ENCODE data around the gene CXCL11.
"Not testable (repeated sequence)": the region's sequence is repeated elsewhere in the genome, so short reads cannot be mapped to it uniquely, and the experiment has no call there.

The CXCL11 gene

DNA sequence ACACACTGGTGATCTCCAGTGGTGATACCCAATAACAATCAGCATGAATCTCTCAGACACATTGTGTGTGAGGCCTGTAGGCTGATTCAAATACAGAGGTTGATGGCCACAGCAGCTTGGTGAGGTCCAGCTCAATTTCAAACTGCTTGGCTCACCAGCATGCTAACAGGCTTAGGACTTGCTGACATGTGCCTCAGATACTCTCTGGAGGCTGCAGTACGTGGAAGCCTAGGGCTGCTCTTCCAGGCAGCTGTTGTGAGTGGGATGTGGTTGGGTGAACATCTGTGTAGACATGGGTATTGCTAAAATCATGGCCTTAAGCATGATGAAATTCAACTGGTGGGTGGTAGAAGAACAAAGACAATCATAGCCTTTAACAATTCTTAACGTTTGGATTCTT lies 32.8 kb downstream of the CXCL11 start:
- TF ChIP-seq, protein P1, sequence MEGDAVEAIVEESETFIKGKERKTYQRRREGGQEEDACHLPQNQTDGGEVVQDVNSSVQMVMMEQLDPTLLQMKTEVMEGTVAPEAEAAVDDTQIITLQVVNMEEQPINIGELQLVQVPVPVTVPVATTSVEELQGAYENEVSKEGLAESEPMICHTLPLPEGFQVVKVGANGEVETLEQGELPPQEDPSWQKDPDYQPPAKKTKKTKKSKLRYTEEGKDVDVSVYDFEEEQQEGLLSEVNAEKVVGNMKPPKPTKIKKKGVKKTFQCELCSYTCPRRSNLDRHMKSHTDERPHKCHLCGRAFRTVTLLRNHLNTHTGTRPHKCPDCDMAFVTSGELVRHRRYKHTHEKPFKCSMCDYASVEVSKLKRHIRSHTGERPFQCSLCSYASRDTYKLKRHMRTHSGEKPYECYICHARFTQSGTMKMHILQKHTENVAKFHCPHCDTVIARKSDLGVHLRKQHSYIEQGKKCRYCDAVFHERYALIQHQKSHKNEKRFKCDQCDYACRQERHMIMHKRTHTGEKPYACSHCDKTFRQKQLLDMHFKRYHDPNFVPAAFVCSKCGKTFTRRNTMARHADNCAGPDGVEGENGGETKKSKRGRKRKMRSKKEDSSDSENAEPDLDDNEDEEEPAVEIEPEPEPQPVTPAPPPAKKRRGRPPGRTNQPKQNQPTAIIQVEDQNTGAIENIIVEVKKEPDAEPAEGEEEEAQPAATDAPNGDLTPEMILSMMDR (IDR thresholded peaks at IDR 0.05; ENCODE audit: control insufficient read depth, insufficient read depth, low read depth, low read length, missing control alignments), result no peak
- no peak overlapping the region for H3K4me3 ChIP-seq (ENCODE audit: control insufficient read depth, low read depth, low read length)
- DNase-seq (ENCODE audit: low read depth), result no peak

DNA sequence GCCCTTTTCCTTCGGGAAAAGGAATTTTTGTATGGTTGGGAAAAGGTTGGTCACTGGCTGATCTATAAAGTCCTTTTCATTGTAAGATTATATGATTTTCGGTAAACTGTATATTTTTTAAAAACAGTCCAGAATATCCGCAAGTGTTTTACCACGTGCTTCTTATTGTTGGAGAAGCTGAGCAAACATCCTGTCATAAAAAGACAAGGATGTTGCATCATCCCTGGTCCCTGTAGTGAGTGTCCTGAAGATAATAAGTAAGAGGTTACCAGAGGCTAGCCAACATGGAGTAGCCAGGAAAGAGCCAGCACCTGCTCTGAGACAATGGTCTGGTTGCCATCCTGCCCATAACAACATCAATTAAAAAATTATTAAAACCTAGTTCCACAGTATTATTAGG lies 33.7 kb downstream of the CXCL11 start:
- DNase-seq (ENCODE audit: low read depth), result no peak
- TF ChIP-seq, protein P1 (IDR thresholded peaks at IDR 0.05; ENCODE audit: control insufficient read depth, insufficient read depth, low read depth, low read length, missing control alignments), result no peak

DNA sequence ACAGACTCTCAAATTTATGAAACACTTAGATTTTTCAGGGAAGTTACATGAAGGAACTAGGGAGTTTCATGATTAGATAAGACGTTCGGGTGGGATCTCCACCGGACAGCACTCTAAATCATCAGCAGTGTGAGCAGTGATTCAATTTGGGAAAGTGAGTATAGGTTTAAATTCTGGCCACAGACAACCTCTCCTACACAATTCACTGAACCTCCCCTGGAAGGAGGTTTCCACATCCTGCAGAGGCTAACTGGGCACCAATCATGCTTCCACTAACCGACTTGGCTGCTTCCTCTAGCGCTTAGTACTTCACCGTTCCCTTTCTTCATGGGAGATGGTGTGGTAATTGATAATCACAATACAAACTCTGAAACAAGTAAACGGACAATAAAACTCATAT lies 34.2 kb downstream of the CXCL11 start:
- TF ChIP-seq, protein P1 (IDR thresholded peaks at IDR 0.05; ENCODE audit: control insufficient read depth, insufficient read depth, low read depth, low read length, missing control alignments), result no peak
- no peak overlapping the region for H3K4me3 ChIP-seq (ENCODE audit: control insufficient read depth, low read depth, low read length)
- no peak for DNase-seq (ENCODE audit: low read depth)

More for the DNA sequence above, 33.7 kb downstream of the CXCL11 start:
- H3K4me3 ChIP-seq (ENCODE audit: control insufficient read depth, low read depth, low read length), result no peak overlapping the region

DNA sequence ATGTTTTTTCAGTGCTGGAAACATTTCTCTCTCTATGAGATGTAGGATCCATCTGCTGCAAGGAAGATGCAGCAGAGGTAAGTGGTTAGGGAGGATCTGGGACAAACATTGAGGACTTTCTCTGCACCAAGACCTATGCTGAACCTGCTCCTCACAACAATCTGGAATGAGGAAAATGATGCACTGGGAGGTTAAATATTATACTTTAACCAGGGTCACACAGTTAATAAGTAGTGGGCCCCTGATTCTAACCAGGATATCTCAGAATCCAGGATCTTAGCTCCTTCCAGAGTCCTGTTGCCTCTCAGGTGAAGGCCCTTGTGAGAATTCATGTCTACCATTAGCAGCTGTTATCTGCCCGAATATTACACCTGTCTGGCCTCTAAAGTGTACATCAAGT lies 35.6 kb downstream of the CXCL11 start:
- TF ChIP-seq, protein P1 (IDR thresholded peaks at IDR 0.05; ENCODE audit: control insufficient read depth, insufficient read depth, low read depth, low read length, missing control alignments), result no peak
- no peak overlapping the region for H3K4me3 ChIP-seq (ENCODE audit: control insufficient read depth, low read depth, low read length)
- no peak for DNase-seq (ENCODE audit: low read depth)

DNA sequence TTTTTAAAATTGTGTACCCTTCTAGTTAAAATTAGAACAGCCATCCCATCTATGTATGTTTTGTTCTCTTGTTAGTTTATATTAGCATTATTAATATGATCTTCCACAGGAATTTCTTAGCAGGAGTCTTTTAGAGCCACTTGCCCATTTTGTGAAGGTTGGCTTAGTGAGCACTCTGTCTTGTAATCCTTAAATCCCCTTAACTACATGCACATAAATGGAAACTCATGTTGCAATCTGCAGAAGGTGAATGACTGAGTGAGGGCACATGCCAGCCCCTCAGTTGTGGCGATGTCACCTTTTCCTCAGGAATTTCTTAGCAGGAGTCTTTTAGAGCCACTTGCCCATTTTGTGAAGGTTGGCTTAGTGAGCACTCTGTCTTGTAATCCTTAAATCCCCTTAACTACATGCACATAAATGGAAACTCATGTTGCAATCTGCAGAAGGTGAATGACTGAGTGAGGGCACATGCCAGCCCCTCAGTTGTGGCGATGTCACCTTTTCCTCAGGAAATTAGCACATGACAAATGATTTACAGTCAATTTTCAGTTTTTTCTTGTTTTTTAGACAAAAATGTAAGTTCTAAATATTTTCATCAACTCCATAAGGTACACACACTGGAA lies 37.2 kb downstream of the CXCL11 start:
- DNase-seq (ENCODE audit: low read depth); H3K4me3 ChIP-seq (ENCODE audit: control insufficient read depth, low read depth, low read length): not testable (repeated sequence)

DNA sequence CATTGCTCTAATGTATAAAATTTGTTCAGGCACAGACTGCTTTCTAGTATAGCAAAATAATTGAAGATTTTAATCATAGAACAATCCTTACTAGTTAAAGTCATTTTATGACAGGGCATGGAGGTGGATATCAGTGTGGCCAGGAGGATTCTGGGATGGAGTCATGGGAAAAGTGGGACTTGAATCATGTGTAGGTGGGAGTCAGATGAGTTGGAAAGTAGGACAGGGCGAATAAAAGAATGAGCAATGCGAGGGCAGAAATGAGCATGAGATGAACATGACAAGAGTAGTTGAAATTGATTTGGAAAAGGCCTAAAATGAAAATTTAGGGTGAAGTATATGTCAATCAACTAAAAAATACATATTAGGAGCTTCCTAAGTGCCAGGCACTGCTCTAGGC lies 37.9 kb downstream of the CXCL11 start:
- no peak overlapping the region for H3K4me3 ChIP-seq (ENCODE audit: control insufficient read depth, low read depth, low read length)
- TF ChIP-seq, protein P1 (IDR thresholded peaks at IDR 0.05; ENCODE audit: control insufficient read depth, insufficient read depth, low read depth, low read length, missing control alignments), result no peak
- no peak for DNase-seq (ENCODE audit: low read depth)

DNA sequence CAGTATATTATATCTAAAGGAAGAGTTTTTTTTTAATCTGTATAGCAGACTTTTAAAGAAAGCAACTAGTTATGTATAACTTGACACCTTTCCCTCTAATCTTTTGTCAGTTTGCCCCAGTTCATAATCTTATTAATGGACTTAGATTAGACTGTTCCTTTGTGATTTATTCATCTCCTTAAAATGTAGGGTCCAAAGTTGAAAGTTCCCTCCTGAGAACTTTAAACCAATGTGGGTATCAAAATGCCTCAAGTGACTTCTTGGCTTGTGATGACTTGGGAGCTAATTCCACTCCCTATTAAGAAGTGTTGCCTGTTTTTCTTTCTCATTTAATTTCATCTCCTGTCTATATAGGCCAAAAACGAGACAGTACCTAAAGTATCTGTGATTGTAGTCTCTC lies 38.8 kb downstream of the CXCL11 start:
- TF ChIP-seq, protein P1 (IDR thresholded peaks at IDR 0.05; ENCODE audit: control insufficient read depth, insufficient read depth, low read depth, low read length, missing control alignments), result no peak
- DNase-seq (ENCODE audit: low read depth), result no peak
- H3K4me3 ChIP-seq (ENCODE audit: control insufficient read depth, low read depth, low read length), result no peak overlapping the region

Measured in AG09309 (cell line).